ENCODE results near the gene RIN3. TPM values are rescaled to one million over a fixed set of nuclear protein-coding genes. Genes with fewer than 3 reads are reported as not detected.

The RIN3 gene
- total and polyA plus RNA-seq, 10 of the 15 experiments (the other 5 are each of a cell fraction or from before 2014, with no cell fraction given), result 0.91 to 23.3 (median 6.3) TPM

DNA sequence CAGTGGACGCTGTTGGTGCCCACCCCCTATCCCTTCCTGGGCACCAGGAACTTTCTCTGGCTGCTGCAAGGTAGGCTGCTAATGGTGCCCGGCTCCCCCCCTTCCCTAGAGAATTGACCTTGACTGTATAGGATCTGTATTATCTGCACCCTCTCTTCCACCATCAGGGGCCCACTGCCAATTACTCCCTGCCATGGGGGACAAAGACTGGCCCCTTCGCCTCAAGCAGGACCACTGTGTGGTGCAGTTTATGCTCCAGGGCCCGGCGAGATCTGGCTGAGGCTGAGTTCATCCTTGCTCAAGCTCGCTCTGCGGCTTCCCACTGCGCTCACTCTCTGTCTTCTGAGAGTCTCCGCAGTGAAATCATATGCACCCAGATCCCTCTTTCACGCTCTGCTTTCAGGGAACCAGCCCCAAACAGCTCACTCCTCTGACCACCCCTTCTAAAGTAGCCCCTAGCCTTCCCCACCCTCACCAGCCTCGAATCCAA, 139.6 kb downstream of the RIN3 start (continued):
- TF ChIP-seq, protein P1, sequence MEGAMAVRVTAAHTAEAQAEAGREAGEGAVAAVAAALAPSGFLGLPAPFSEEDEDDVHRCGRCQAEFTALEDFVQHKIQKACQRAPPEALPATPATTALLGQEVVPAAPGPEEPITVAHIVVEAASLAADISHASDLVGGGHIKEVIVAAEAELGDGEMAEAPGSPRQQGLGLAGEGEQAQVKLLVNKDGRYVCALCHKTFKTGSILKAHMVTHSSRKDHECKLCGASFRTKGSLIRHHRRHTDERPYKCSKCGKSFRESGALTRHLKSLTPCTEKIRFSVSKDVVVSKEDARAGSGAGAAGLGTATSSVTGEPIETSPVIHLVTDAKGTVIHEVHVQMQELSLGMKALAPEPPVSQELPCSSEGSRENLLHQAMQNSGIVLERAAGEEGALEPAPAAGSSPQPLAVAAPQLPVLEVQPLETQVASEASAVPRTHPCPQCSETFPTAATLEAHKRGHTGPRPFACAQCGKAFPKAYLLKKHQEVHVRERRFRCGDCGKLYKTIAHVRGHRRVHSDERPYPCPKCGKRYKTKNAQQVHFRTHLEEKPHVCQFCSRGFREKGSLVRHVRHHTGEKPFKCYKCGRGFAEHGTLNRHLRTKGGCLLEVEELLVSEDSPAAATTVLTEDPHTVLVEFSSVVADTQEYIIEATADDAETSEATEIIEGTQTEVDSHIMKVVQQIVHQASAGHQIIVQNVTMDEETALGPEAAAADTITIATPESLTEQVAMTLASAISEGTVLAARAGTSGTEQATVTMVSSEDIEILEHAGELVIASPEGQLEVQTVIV (IDR thresholded peaks at IDR 0.05; ENCODE audit: borderline replicate concordance, partially characterized antibody), result no peak
- TF ChIP-seq POU2F2 (IDR thresholded peaks at IDR 0.05; ENCODE audit: borderline replicate concordance, low read depth, low read length), result no peak
- TF ChIP-seq PML (IDR thresholded peaks at IDR 0.05; ENCODE audit: low read length), result no peak
- no peak for TF ChIP-seq HDAC2 (IDR thresholded peaks at IDR 0.05)
- no peak for TF ChIP-seq CREM (IDR thresholded peaks at IDR 0.05; ENCODE audit: low read depth)
- TF ChIP-seq, protein P2, sequence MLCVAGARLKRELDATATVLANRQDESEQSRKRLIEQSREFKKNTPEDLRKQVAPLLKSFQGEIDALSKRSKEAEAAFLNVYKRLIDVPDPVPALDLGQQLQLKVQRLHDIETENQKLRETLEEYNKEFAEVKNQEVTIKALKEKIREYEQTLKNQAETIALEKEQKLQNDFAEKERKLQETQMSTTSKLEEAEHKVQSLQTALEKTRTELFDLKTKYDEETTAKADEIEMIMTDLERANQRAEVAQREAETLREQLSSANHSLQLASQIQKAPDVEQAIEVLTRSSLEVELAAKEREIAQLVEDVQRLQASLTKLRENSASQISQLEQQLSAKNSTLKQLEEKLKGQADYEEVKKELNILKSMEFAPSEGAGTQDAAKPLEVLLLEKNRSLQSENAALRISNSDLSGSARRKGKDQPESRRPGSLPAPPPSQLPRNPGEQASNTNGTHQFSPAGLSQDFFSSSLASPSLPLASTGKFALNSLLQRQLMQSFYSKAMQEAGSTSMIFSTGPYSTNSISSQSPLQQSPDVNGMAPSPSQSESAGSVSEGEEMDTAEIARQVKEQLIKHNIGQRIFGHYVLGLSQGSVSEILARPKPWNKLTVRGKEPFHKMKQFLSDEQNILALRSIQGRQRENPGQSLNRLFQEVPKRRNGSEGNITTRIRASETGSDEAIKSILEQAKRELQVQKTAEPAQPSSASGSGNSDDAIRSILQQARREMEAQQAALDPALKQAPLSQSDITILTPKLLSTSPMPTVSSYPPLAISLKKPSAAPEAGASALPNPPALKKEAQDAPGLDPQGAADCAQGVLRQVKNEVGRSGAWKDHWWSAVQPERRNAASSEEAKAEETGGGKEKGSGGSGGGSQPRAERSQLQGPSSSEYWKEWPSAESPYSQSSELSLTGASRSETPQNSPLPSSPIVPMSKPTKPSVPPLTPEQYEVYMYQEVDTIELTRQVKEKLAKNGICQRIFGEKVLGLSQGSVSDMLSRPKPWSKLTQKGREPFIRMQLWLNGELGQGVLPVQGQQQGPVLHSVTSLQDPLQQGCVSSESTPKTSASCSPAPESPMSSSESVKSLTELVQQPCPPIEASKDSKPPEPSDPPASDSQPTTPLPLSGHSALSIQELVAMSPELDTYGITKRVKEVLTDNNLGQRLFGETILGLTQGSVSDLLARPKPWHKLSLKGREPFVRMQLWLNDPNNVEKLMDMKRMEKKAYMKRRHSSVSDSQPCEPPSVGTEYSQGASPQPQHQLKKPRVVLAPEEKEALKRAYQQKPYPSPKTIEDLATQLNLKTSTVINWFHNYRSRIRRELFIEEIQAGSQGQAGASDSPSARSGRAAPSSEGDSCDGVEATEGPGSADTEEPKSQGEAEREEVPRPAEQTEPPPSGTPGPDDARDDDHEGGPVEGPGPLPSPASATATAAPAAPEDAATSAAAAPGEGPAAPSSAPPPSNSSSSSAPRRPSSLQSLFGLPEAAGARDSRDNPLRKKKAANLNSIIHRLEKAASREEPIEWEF (IDR thresholded peaks at IDR 0.05; ENCODE audit: insufficient replicate concordance, low read depth, low read length), result no peak
- no peak for TF ChIP-seq SMARCA5 (IDR thresholded peaks at IDR 0.05)
- TF ChIP-seq, protein P3, sequence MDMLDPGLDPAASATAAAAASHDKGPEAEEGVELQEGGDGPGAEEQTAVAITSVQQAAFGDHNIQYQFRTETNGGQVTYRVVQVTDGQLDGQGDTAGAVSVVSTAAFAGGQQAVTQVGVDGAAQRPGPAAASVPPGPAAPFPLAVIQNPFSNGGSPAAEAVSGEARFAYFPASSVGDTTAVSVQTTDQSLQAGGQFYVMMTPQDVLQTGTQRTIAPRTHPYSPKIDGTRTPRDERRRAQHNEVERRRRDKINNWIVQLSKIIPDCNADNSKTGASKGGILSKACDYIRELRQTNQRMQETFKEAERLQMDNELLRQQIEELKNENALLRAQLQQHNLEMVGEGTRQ (IDR thresholded peaks at IDR 0.05; ENCODE audit: borderline replicate concordance, low read depth, low read length), result no peak
- peak; percentile 56 for TF ChIP-seq POLR2AphosphoS5 (IDR thresholded peaks at IDR 0.05; ENCODE audit: low read length)
- TF ChIP-seq, protein P4, sequence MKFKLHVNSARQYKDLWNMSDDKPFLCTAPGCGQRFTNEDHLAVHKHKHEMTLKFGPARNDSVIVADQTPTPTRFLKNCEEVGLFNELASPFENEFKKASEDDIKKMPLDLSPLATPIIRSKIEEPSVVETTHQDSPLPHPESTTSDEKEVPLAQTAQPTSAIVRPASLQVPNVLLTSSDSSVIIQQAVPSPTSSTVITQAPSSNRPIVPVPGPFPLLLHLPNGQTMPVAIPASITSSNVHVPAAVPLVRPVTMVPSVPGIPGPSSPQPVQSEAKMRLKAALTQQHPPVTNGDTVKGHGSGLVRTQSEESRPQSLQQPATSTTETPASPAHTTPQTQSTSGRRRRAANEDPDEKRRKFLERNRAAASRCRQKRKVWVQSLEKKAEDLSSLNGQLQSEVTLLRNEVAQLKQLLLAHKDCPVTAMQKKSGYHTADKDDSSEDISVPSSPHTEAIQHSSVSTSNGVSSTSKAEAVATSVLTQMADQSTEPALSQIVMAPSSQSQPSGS (IDR thresholded peaks at IDR 0.05; ENCODE audit: low read length), result no peak
- TF ChIP-seq, protein P5, sequence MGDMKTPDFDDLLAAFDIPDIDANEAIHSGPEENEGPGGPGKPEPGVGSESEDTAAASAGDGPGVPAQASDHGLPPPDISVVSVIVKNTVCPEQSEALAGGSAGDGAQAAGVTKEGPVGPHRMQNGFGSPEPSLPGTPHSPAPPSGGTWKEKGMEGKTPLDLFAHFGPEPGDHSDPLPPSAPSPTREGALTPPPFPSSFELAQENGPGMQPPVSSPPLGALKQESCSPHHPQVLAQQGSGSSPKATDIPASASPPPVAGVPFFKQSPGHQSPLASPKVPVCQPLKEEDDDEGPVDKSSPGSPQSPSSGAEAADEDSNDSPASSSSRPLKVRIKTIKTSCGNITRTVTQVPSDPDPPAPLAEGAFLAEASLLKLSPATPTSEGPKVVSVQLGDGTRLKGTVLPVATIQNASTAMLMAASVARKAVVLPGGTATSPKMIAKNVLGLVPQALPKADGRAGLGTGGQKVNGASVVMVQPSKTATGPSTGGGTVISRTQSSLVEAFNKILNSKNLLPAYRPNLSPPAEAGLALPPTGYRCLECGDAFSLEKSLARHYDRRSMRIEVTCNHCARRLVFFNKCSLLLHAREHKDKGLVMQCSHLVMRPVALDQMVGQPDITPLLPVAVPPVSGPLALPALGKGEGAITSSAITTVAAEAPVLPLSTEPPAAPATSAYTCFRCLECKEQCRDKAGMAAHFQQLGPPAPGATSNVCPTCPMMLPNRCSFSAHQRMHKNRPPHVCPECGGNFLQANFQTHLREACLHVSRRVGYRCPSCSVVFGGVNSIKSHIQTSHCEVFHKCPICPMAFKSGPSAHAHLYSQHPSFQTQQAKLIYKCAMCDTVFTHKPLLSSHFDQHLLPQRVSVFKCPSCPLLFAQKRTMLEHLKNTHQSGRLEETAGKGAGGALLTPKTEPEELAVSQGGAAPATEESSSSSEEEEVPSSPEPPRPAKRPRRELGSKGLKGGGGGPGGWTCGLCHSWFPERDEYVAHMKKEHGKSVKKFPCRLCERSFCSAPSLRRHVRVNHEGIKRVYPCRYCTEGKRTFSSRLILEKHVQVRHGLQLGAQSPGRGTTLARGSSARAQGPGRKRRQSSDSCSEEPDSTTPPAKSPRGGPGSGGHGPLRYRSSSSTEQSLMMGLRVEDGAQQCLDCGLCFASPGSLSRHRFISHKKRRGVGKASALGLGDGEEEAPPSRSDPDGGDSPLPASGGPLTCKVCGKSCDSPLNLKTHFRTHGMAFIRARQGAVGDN (IDR thresholded peaks at IDR 0.05), result no peak
- TF ChIP-seq DPF2 (IDR thresholded peaks at IDR 0.05), result no peak
- TF ChIP-seq, protein P6, sequence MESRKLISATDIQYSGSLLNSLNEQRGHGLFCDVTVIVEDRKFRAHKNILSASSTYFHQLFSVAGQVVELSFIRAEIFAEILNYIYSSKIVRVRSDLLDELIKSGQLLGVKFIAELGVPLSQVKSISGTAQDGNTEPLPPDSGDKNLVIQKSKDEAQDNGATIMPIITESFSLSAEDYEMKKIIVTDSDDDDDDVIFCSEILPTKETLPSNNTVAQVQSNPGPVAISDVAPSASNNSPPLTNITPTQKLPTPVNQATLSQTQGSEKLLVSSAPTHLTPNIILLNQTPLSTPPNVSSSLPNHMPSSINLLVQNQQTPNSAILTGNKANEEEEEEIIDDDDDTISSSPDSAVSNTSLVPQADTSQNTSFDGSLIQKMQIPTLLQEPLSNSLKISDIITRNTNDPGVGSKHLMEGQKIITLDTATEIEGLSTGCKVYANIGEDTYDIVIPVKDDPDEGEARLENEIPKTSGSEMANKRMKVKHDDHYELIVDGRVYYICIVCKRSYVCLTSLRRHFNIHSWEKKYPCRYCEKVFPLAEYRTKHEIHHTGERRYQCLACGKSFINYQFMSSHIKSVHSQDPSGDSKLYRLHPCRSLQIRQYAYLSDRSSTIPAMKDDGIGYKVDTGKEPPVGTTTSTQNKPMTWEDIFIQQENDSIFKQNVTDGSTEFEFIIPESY (IDR thresholded peaks at IDR 0.05), result no peak
- no peak for TF ChIP-seq SUPT20H (IDR thresholded peaks at IDR 0.05; ENCODE audit: borderline replicate concordance, control insufficient read depth, low read depth, low read length)
